GM12874 (cell line): ENCODE results near the gene NEXN.

ENCODE experiments used
- CTCF ChIP-seq: IDR thresholded peaks from 2 replicates; pipeline ENCODE4 v1.5.1; 2011; ENCODE audit warnings: low read depth, mild to moderate bottlenecking, control low read depth, low read length, moderate library complexity; ENCODE audit not compliant: insufficient read depth

Gene NEXN

GRCh38 chr1:77859248-77859647, 29.2 kb upstream of the NEXN start:
- TF ChIP-seq CTCF, result no peak

- TF ChIP-seq CTCF, result no peak
Measured at GRCh38 chr1:77866296-77866695, 22.1 kb upstream of the NEXN start.

GRCh38 chr1:77872645-77873044, 15.8 kb upstream of the NEXN start:
- TF ChIP-seq CTCF, result no peak

- no peak for TF ChIP-seq CTCF
Measured at GRCh38 chr1:77873461-77873860, 15.0 kb upstream of the NEXN start.

GRCh38 chr1:77874804-77875445, 13.5 kb upstream of the NEXN start:
- no peak for TF ChIP-seq CTCF

- no peak for TF ChIP-seq CTCF
Measured at GRCh38 chr1:77876884-77877283, 11.5 kb upstream of the NEXN start.

- no peak for TF ChIP-seq CTCF
Measured at GRCh38 chr1:77881061-77881460, 7.4 kb upstream of the NEXN start.
